CD8-positive, alpha-beta memory T cell (primary cell): Measurements from ENCODE around the gene ESR1. TPM values are rescaled to one million over a fixed set of nuclear protein-coding genes. Genes with fewer than 3 reads are reported as not detected.

Source experiments
- CTCF ChIA-PET: fragments of 350-600 bp; sonication (Branson Sonifier 250); formaldehyde crosslinking; loops from one replicate; lab custom pipeline; 2021; ENCODE audit warnings: antibody characterized with exemption; lab: Charles Lee
- POLR2A ChIA-PET: fragments of 350-600 bp; sonication (Branson Sonifier 250); formaldehyde crosslinking; loops from one replicate; lab custom pipeline; 2021; ENCODE audit warnings: antibody characterized with exemption; lab: Charles Lee
- DNase-seq, 5 donors: peaks; one replicate each; pipeline versions ENCODE4 v3.0.0 to v3.0.0-alpha.2; 2020 to 2022; ENCODE audit warnings: mixed read lengths in 1 of 5
- H3K27ac ChIP-seq: one replicate; pipeline ENCODE4 v1.7.0; 2013; ENCODE audit warnings: low read depth, mild to moderate bottlenecking, low read length, moderate library complexity
- H3K27me3 ChIP-seq: 2 replicates; pipeline ENCODE4 v1.7.0; 2013; ENCODE audit warnings: low read length, mild to moderate bottlenecking; ENCODE audit not compliant: insufficient read depth, poor library complexity, severe bottlenecking
- H3K36me3 ChIP-seq: 2 replicates; pipeline ENCODE4 v1.7.0; 2013; ENCODE audit warnings: mild to moderate bottlenecking, low read length, moderate library complexity; ENCODE audit not compliant: insufficient read depth
- H3K4me1 ChIP-seq: 2 replicates; pipeline ENCODE4 v1.7.0; 2013; ENCODE audit warnings: mild to moderate bottlenecking, low read length, moderate library complexity; ENCODE audit not compliant: insufficient read depth
- H3K4me3 ChIP-seq: 2 replicates; pipeline ENCODE4 v1.7.0; 2013; ENCODE audit warnings: mild to moderate bottlenecking, low read length
- H3K9me3 ChIP-seq: 2 replicates; pipeline ENCODE4 v1.7.0; 2013; ENCODE audit warnings: mild to moderate bottlenecking, low read length
- H3K27ac Mint-ChIP-seq, 8 donors: one replicate each; pipeline ENCODE4 v1.8.0; 2020 to 2021; ENCODE audit warnings: mixed read lengths in 8 of 8, mild to moderate bottlenecking in 6 of 8, inconsistent platforms in 3 of 8, moderate library complexity in 3 of 8
- H3K27me3 Mint-ChIP-seq, 2 donors: one replicate each; pipeline ENCODE4 v1.8.0; 2020 to 2021; ENCODE audit warnings: mixed read lengths in 2 of 2, mild to moderate bottlenecking in 1 of 2, moderate library complexity in 1 of 2
- H3K36me3 Mint-ChIP-seq, 3 donors: one replicate each; pipeline ENCODE4 v1.8.0; 2020 to 2021; ENCODE audit warnings: mixed read lengths in 3 of 3, inconsistent platforms in 1 of 3, mild to moderate bottlenecking in 1 of 3
- H3K4me1 Mint-ChIP-seq, 3 donors: one replicate each; pipeline ENCODE4 v1.8.0; 2020 to 2021; ENCODE audit warnings: mixed read lengths in 3 of 3, inconsistent platforms in 1 of 3, mild to moderate bottlenecking in 1 of 3
- H3K4me3 Mint-ChIP-seq, 7 donors: one replicate each; pipeline ENCODE4 v1.8.0; 2020 to 2021; ENCODE audit warnings: mixed read lengths in 7 of 7, mild to moderate bottlenecking in 6 of 7, moderate library complexity in 4 of 7, inconsistent platforms in 2 of 7
- H3K9me3 Mint-ChIP-seq, 5 donors: one replicate each; pipeline ENCODE4 v1.8.0; 2020 to 2022; ENCODE audit warnings: mixed read lengths in 5 of 5, mild to moderate bottlenecking in 3 of 5, moderate library complexity in 2 of 5, inconsistent platforms in 1 of 5
- polyA plus RNA-seq: library from polyadenylated mRNA; unstranded; fragments of 300-500 nt; fragmentation: Illumina TruSeq; gene quantifications from one replicate; pipeline ENCODE4 v1.2.3, GENCODE V29; 2021
- total RNA-seq, 2 experiments: library from RNA; stranded (reverse); gene quantifications; one replicate each; pipeline ENCODE4 v1.2.3, GENCODE V29; 2021

Gene ESR1
- total and polyA plus RNA-seq, 3 experiments from 2014 or later, result 0.15 to 1.2 TPM; not detected in 1

DNA sequence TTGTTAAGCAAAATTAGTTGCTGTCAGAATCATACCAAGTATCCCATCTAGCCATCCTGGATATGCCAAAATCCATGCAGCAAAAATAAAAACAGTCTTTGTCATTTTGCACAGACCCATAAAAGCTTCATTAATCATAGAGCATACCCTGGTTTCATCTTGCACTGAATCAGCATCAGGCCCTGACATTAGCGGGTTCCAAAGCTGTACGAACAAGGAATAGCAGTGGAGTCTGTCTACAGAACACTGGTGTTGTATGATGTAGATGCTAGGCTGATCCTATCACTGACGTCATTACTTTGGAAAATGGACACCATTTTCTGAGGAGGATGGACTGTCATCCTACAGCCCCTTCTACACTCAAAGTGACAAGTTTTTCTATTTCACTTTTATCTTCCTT is 315.6 kb downstream of the ESR1 start:
- H3K9me3 Mint-ChIP-seq, result peaks cover 0 to 5% (median 0%) of the 10 kb centered on the region in 5 donors
- DNase-seq, result no peak
- no peak overlapping the region for H3K4me3 Mint-ChIP-seq
- no peak overlapping the region for H3K4me3 ChIP-seq
- H3K4me1 ChIP-seq, result no peaks in the 10 kb centered on the region
- H3K36me3 Mint-ChIP-seq, result peaks cover 29 to 94% (median 39%) of the 10 kb centered on the region in 3 donors
- H3K4me1 Mint-ChIP-seq, result peaks cover 1 to 6% (median 2%) of the 10 kb centered on the region in 3 donors
- no peaks in the 10 kb centered on the region for H3K9me3 ChIP-seq
- H3K27me3 Mint-ChIP-seq, result peaks cover 0 to 5% of the 10 kb centered on the region in 2 donors
- POLR2A ChIA-PET, result no interaction called here
- CTCF ChIA-PET, result no interaction called here
- H3K27ac ChIP-seq, result no peak overlapping the region
- H3K36me3 ChIP-seq, result peaks cover 42% of the 10 kb centered on the region
- no peak overlapping the region for H3K27ac Mint-ChIP-seq
- no peaks in the 10 kb centered on the region for H3K27me3 ChIP-seq

DNA sequence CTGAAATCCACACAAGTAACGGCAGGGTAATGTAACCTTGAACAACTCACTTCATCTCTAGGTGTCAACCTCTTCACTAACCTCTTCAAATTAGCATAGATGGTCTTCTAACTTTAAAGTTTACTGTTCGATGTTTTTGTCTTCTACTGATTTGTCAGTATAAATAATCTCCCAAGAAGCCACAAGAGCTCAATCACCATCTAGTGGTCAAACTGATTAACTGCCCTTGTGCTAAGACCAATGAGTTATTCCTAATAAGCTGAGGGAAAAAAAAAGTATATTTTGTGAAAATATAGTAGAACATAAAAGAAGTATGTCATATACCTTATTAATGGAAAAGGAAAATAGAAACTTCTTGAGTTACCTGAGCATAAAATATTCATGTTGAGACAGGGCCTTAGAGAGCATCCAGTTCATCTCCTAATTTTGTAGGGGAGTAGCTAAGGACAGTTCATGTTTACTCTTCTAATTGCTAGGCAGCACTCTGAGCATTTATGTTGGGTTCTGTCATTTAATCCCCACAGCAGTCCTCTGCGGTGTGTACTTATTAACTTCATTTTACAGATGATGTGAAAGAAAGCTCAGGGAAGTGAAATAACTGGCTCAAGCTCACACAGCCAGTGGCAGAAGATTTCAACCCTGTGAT is 317.1 kb downstream of the ESR1 start:
- Histone ChIP-seq H3K36me3 (peaks cover 54% of the 10 kb centered on the region), H3K27me3 (no peaks in the 10 kb centered on the region), H3K4me3 (no peak overlapping the region), H3K4me1 (no peaks in the 10 kb centered on the region), H3K9me3 (no peaks in the 10 kb centered on the region), H3K27ac (no peak overlapping the region)
- POLR2A ChIA-PET, result no interaction called here
- CTCF ChIA-PET, result interaction anchor here (1.2 to 2.6 kb wide), 2 partner anchors 358 to 434 kb away, joined by 4 to 8 read pairs; no protein-coding TSS in a partner anchor
- no peak overlapping the region for H3K4me3 Mint-ChIP-seq
- peaks cover 23 to 99% (median 45%) of the 10 kb centered on the region in 3 donors for H3K36me3 Mint-ChIP-seq
- peaks cover 0 to 4% (median 2%) of the 10 kb centered on the region in 3 donors for H3K4me1 Mint-ChIP-seq
- peak overlapping the region in 4 of 8 donors; percentile 5 to 69 (median 48) for H3K27ac Mint-ChIP-seq
- H3K9me3 Mint-ChIP-seq, result peaks cover 0 to 2% (median 0%) of the 10 kb centered on the region in 5 donors
- peak in 1 of 5 donors; percentile 3 for DNase-seq
- H3K27me3 Mint-ChIP-seq, result peaks cover 0 to 3% of the 10 kb centered on the region in 2 donors

DNA sequence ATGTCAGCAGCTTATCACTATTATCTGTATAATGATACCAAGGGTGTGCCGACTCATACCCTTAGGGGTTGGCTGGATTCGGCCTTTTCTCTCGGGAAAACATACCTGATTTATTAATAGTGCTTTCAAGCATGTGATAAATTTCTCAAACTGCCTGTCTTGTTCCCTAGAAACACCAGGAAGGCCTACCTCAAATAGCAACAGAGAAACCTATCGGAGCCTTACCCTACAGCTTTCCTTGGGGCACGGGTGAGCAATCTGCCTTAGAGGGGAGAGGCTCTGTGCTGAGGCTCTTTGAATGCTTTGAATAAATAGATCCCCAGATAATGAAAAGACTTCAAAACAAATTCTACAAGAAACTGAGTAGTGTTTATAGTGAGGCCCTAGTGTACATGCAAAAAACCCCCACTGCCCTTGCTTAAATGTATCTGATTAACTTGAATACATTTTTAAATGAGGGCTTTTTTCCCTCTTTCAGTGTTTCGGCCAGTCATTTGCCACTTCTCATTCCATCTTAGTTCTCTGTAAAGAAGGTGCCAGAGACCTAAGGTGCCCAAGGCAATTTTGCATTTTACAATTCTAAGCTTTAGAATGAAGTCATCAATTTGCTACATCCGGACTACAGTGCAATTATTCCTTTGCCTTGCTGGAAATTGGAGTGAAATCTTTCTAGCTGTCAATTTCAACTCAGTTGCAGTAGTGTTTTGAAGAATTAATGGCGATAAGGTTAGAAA is 320.1 kb downstream of the ESR1 start:
- no peak overlapping the region for H3K4me3 Mint-ChIP-seq
- peaks cover 0 to 4% (median 2%) of the 10 kb centered on the region in 3 donors for H3K4me1 Mint-ChIP-seq
- no peak for DNase-seq
- ChIA-PET CTCF (no interaction called here), POLR2A (interaction anchor here (1.1 kb wide), 1 partner anchor 57 kb away, joined by 3 read pairs; no protein-coding TSS in a partner anchor)
- H3K27ac Mint-ChIP-seq, result peak overlapping the region in 2 of 8 donors; percentile 43 to 52
- no peaks in the 10 kb centered on the region for H3K9me3 ChIP-seq
- peaks cover 45% of the 10 kb centered on the region for H3K36me3 ChIP-seq
- H3K27me3 Mint-ChIP-seq, result no peaks in the 10 kb centered on the region
- H3K4me1 ChIP-seq, result no peaks in the 10 kb centered on the region
- H3K9me3 Mint-ChIP-seq, result no peaks in the 10 kb centered on the region
- H3K27ac ChIP-seq, result no peak overlapping the region
- H3K27me3 ChIP-seq, result no peaks in the 10 kb centered on the region
- peaks cover 15 to 99% (median 31%) of the 10 kb centered on the region in 3 donors for H3K36me3 Mint-ChIP-seq
- no peak overlapping the region for H3K4me3 ChIP-seq

DNA sequence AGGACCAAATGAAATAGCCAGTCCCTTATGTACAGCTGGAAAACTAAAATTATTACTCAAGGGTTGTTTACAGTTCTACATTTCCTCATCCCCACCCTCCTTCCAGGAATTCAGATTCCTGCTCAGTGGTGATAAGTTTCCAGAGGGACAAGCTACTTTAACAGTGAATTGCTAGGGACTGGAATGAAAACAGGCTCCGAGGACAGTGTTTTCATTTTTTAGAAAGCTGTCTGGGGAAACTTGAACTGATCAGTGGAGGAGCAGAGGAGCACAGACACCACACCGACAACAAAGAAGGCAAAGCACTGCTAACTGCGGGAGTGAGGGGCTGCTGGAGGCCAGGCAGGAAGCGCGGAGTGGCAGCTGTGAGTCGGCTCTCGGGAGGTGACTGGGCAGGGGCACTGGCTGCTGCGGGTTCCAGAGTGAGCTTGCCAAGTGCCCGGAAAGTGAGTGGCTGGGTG is 322.2 kb downstream of the ESR1 start:
- Mint-ChIP-seq H3K4me3 (no peak overlapping the region), H3K27me3 (no peaks in the 10 kb centered on the region), H3K9me3 (no peaks in the 10 kb centered on the region), H3K27ac (peak overlapping the region in 1 of 8 donors; percentile 58), H3K36me3 (peaks cover 15 to 98% (median 33%) of the 10 kb centered on the region in 3 donors), H3K4me1 (peaks cover 0 to 4% (median 0%) of the 10 kb centered on the region in 3 donors)
- peaks cover 62% of the 10 kb centered on the region for H3K36me3 ChIP-seq
- H3K27ac ChIP-seq, result no peak overlapping the region
- H3K27me3 ChIP-seq, result no peaks in the 10 kb centered on the region
- H3K4me1 ChIP-seq, result no peaks in the 10 kb centered on the region
- ChIA-PET CTCF (no interaction called here), POLR2A (no interaction called here)
- H3K4me3 ChIP-seq, result no peak overlapping the region
- no peaks in the 10 kb centered on the region for H3K9me3 ChIP-seq
- DNase-seq, result no peak

DNA sequence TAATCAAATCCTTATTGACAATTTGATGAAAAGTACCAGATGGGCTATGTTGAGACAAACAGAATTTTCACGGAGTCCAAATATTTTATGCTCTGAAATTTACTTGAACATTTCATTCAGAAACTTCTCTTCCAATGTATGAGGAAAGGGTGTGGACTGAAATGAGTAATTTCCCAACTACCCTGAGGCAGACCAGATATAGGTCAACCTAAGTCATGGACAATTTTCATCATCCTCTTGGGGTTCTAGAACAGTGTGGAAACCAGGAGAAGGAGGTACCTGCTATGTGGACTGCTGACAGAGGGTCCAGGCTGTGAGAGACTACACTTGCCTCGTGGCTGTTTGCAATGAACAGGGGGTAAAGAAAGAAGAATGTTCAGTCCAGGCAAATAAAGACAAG is 323.0 kb downstream of the ESR1 start:
- peaks cover 64% of the 10 kb centered on the region for H3K36me3 ChIP-seq
- H3K4me1 ChIP-seq, result no peaks in the 10 kb centered on the region
- no peaks in the 10 kb centered on the region for H3K27me3 ChIP-seq
- Mint-ChIP-seq H3K27ac (peak overlapping the region in 4 of 8 donors; percentile 6 to 86 (median 58)), H3K4me3 (no peak overlapping the region), H3K4me1 (peaks cover 0 to 4% (median 0%) of the 10 kb centered on the region in 3 donors), H3K36me3 (peaks cover 15 to 98% (median 37%) of the 10 kb centered on the region in 3 donors), H3K9me3 (no peaks in the 10 kb centered on the region), H3K27me3 (no peaks in the 10 kb centered on the region)
- H3K4me3 ChIP-seq, result no peak overlapping the region
- H3K9me3 ChIP-seq, result no peaks in the 10 kb centered on the region
- ChIA-PET CTCF (no interaction called here), POLR2A (no interaction called here)
- no peak overlapping the region for H3K27ac ChIP-seq
- DNase-seq, result no peak

DNA sequence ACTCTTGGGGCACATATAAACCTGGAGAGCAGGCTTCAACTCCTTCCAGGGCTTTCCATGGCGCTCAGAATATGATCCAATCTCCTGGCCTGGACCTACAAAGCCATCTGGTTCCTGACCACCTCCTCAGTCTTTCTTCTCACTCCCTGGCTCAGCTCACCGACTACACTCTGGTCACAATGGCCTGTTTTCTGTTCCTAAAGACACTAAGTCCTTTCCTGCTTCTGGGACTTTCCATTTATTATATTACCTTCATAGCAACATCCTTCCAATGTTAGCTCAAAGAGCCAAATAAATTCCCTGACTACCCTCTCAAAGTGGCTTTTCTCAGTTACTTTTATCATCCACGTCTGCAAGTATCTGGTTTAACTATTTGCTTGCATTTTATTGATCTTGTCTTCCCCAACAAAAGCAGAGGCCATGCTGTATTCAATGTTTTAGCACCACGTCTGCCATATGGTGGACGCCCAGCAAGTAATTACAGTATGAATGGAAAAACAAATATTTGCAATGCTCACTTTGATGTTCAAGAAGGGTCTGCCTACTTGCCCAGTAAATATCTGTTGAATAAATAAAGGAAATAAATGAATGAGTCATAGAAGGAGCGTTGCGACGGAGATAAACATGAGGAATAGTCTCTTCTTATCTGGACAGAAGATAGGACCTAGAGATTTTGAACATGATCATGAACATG is 328.4 kb downstream of the ESR1 start:
- H3K27ac ChIP-seq, result no peak overlapping the region
- H3K27me3 ChIP-seq, result no peaks in the 10 kb centered on the region
- peaks cover 80% of the 10 kb centered on the region for H3K36me3 ChIP-seq
- H3K9me3 ChIP-seq, result no peaks in the 10 kb centered on the region
- Mint-ChIP-seq H3K9me3 (no peaks in the 10 kb centered on the region), H3K27ac (peak overlapping the region in 5 of 8 donors; percentile 12 to 81 (median 24)), H3K27me3 (no peaks in the 10 kb centered on the region), H3K36me3 (peaks cover 17 to 94% (median 36%) of the 10 kb centered on the region in 3 donors), H3K4me3 (no peak overlapping the region), H3K4me1 (no peaks in the 10 kb centered on the region)
- CTCF ChIA-PET, result no interaction called here
- H3K4me3 ChIP-seq, result no peak overlapping the region
- no peak for DNase-seq
- H3K4me1 ChIP-seq, result no peaks in the 10 kb centered on the region
- POLR2A ChIA-PET, result no interaction called here

DNA sequence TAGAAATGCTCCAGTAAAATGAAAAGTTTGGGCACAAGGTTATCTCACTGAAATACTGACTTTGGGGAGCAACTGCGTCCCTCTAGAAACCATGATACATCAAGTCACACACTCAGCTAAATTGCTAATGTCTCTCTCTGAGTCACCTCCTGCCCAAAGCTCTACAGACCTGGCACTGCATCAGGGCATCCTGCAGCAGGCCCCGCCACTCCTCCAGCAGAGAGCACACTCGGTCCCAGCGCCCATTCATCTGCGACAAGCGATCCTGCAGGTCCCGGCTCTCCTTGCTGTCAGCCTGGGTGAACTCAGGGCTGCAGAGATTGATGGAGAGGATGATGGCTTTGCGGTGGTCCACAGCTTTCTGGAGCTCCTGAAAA is 329.0 kb downstream of the ESR1 start:
- H3K27ac ChIP-seq, result no peak overlapping the region
- Mint-ChIP-seq H3K27me3 (no peaks in the 10 kb centered on the region), H3K36me3 (peaks cover 17 to 94% (median 35%) of the 10 kb centered on the region in 3 donors), H3K27ac (peak overlapping the region in 4 of 8 donors; percentile 19 to 46 (median 36)), H3K4me3 (no peak overlapping the region), H3K9me3 (no peaks in the 10 kb centered on the region), H3K4me1 (no peaks in the 10 kb centered on the region)
- peaks cover 79% of the 10 kb centered on the region for H3K36me3 ChIP-seq
- ChIA-PET POLR2A (no interaction called here), CTCF (no interaction called here)
- no peaks in the 10 kb centered on the region for H3K9me3 ChIP-seq
- H3K4me1 ChIP-seq, result no peaks in the 10 kb centered on the region
- DNase-seq, result no peak
- H3K27me3 ChIP-seq, result no peaks in the 10 kb centered on the region
- no peak overlapping the region for H3K4me3 ChIP-seq
